ENCODE data around the gene RENBP. TPM values are rescaled to one million over a fixed set of nuclear protein-coding genes. Genes with fewer than 3 reads are reported as not detected.

Gene RENBP
- total and polyA plus RNA-seq, 4 donors: 1.0 to 7.9 (median 7.0) TPM

- H3K27ac ChIP-seq (ENCODE audit: low read depth in 1 of 2, low read length in 2 of 2): no peak overlapping the region
- no peak for TF ChIP-seq MAX (IDR thresholded peaks at IDR 0.05)
- TF ChIP-seq JUND (IDR thresholded peaks at IDR 0.05): no peak
- no peak for TF ChIP-seq FOXA1 (IDR thresholded peaks at IDR 0.05)
- TF ChIP-seq FOXA2 (IDR thresholded peaks at IDR 0.05): no peak
- no peak for TF ChIP-seq TAF1 (conservative IDR thresholded peaks at IDR 0.05)
- TF ChIP-seq, protein P1, sequence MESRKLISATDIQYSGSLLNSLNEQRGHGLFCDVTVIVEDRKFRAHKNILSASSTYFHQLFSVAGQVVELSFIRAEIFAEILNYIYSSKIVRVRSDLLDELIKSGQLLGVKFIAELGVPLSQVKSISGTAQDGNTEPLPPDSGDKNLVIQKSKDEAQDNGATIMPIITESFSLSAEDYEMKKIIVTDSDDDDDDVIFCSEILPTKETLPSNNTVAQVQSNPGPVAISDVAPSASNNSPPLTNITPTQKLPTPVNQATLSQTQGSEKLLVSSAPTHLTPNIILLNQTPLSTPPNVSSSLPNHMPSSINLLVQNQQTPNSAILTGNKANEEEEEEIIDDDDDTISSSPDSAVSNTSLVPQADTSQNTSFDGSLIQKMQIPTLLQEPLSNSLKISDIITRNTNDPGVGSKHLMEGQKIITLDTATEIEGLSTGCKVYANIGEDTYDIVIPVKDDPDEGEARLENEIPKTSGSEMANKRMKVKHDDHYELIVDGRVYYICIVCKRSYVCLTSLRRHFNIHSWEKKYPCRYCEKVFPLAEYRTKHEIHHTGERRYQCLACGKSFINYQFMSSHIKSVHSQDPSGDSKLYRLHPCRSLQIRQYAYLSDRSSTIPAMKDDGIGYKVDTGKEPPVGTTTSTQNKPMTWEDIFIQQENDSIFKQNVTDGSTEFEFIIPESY (IDR thresholded peaks at IDR 0.05): no peak
- TF ChIP-seq HNF4A (conservative IDR thresholded peaks at IDR 0.05): no peak
- no peak for TF ChIP-seq SP1 (IDR thresholded peaks at IDR 0.05)
- no peak for TF ChIP-seq NR2F2 (IDR thresholded peaks at IDR 0.05)
- no peak for TF ChIP-seq EGR1 (IDR thresholded peaks at IDR 0.05; ENCODE audit: low read depth in 2 of 2)
- TF ChIP-seq CTCF (IDR thresholded peaks at IDR 0.05; ENCODE audit: low read depth, low read length, missing input control): no peak
- no peak for TF ChIP-seq REST (IDR thresholded peaks at IDR 0.05)
- no peak for TF ChIP-seq YY1 (IDR thresholded peaks at IDR 0.05)
- TF ChIP-seq GABPA (IDR thresholded peaks at IDR 0.05 in 1 of 2, conservative IDR thresholded peaks at IDR 0.05 in 1 of 2): no peak
- no peak for TF ChIP-seq HNF4G (IDR thresholded peaks at IDR 0.05)
- 93% methylated on average over 17 of the region's 17 CpGs for WGBS
These were observed 12.8 kb upstream of the RENBP start for GRCh38 chrX:153957224-153957623.

More at GRCh38 chrX:153957224-153957623, 12.8 kb upstream of the RENBP start:
- DNase-seq (ENCODE audit: low spot score): no peak
- Histone ChIP-seq H3K4me3 (ENCODE audit: low read depth in 1 of 3, low read length in 3 of 3) (no peak overlapping the region), H3K9ac (ENCODE audit: low read depth in 1 of 2, low read length in 2 of 2) (no peak overlapping the region), H3K9me3 (ENCODE audit: control insufficient read depth in 4 of 4, low read length in 3 of 4) (no peaks in the 10 kb centered on the region), H3K27me3 (ENCODE audit: control insufficient read depth in 4 of 4, insufficient read depth in 4 of 4, low read length in 3 of 4) (no peaks in the 10 kb centered on the region), H3K4me1 (ENCODE audit: control insufficient read depth in 4 of 4, insufficient read depth in 4 of 4, low read length in 3 of 4) (no peaks in the 10 kb centered on the region), H3K36me3 (ENCODE audit: control insufficient read depth in 4 of 4, insufficient read depth in 3 of 4, low read depth in 1 of 4, low read length in 3 of 4) (peaks cover 29 to 94% (median 35%) of the 10 kb centered on the region in 4 donors)

Measured in liver (tissue), 9 donors.